Immature natural killer cell (primary cell): Measurements from ENCODE around the gene GNG3. TPM values are rescaled to one million over a fixed set of nuclear protein-coding genes. Genes with fewer than 3 reads are reported as not detected.

Experiments used
- polyA plus RNA-seq, 3 donors: library from polyadenylated mRNA; unstranded; fragments of 300-500 nt; fragmentation: Illumina TruSeq; gene quantifications; one replicate each; pipeline ENCODE4 v1.2.3, GENCODE V29; 2021

GNG3 gene
- polyA plus RNA-seq, 3 donors from 2014 or later: not detected

Other genes starting within 250 kb of the GNG3 start
- 100 to 1,000 TPM in 1 of 3 donors, 10 to 100 TPM in 2; 45.0 to 217 (median 57.2) TPM for gene AHNAK, start 160.9 kb upstream of the GNG3 start, polyA plus RNA-seq
- gene EEF1G, start 133.8 kb upstream of the GNG3 start, polyA plus RNA-seq: 100 to 1,000 TPM; 628 to 849 (median 821) TPM
- gene TUT1, start 116.2 kb upstream of the GNG3 start, polyA plus RNA-seq: 10 to 100 TPM in 2 of 3 donors, 1 to 10 TPM in 1; 7.3 to 16.2 (median 12.5) TPM
- gene MTA2, start 105.8 kb upstream of the GNG3 start, polyA plus RNA-seq: 10 to 100 TPM in 2 of 3 donors, 1 to 10 TPM in 1; 9.7 to 48.4 (median 22.4) TPM
- gene EML3, start 94.9 kb upstream of the GNG3 start, polyA plus RNA-seq: 10 to 100 TPM; 15.9 to 25.8 (median 17.9) TPM
- gene ROM1, start 94.4 kb upstream of the GNG3 start, polyA plus RNA-seq: 1 to 10 TPM in 2 of 3 donors, under 1 TPM in 1; 0.17 to 2.1 (median 1.6) TPM
- 10 to 100 TPM; 35.5 to 54.1 (median 49.7) TPM for gene B3GAT3, start 85.7 kb upstream of the GNG3 start, polyA plus RNA-seq
- gene GANAB, start 61.1 kb upstream of the GNG3 start, polyA plus RNA-seq: 100 to 1,000 TPM; 135 to 246 (median 167) TPM
- 10 to 100 TPM; 19.1 to 43.9 (median 22.4) TPM for gene INTS5, start 54.4 kb upstream of the GNG3 start, polyA plus RNA-seq
- 100 to 1,000 TPM; 125 to 152 (median 136) TPM for gene C11orf98, start 42.5 kb upstream of the GNG3 start, polyA plus RNA-seq
- gene CSKMT, start 42.4 kb upstream of the GNG3 start, polyA plus RNA-seq: 1 to 10 TPM in 2 of 3 donors, not detected in 1; 2.1 to 4.4 TPM
- gene UQCC3, start 36.0 kb upstream of the GNG3 start, polyA plus RNA-seq: 10 to 100 TPM; 13.9 to 18.0 (median 14.0) TPM
- 10 to 100 TPM in 1 of 3 donors, 1 to 10 TPM in 2; 6.3 to 11.4 (median 6.5) TPM for gene LBHD1, start 35.4 kb upstream of the GNG3 start, polyA plus RNA-seq
- gene UBXN1, start 28.6 kb upstream of the GNG3 start, polyA plus RNA-seq: 100 to 1,000 TPM in 2 of 3 donors, 10 to 100 TPM in 1; 93.1 to 152 (median 152) TPM
- gene LRRN4CL, start 18.1 kb upstream of the GNG3 start, polyA plus RNA-seq: not detected
- 10 to 100 TPM; 52.5 to 54.1 (median 53.6) TPM for gene BSCL2, start 252 bp upstream of the GNG3 start, polyA plus RNA-seq
- gene HNRNPUL2, start 19.8 kb downstream of the GNG3 start, polyA plus RNA-seq: 1 to 10 TPM in 2 of 3 donors, under 1 TPM in 1; 0.97 to 4.8 (median 1.1) TPM
- 10 to 100 TPM; 11.2 to 19.0 (median 14.5) TPM for gene TTC9C, start 20.8 kb downstream of the GNG3 start, polyA plus RNA-seq
- 10 to 100 TPM in 1 of 3 donors, 1 to 10 TPM in 2; 4.1 to 14.2 (median 5.5) TPM for gene ZBTB3, start 46.5 kb downstream of the GNG3 start, polyA plus RNA-seq
- 100 to 1,000 TPM; 397 to 564 (median 472) TPM for gene POLR2G, start 53.9 kb downstream of the GNG3 start, polyA plus RNA-seq
- gene TAF6L, start 63.7 kb downstream of the GNG3 start, polyA plus RNA-seq: 1 to 10 TPM; 3.8 to 9.6 (median 7.3) TPM
- gene TMEM179B, start 79.7 kb downstream of the GNG3 start, polyA plus RNA-seq: 100 to 1,000 TPM; 162 to 290 (median 174) TPM
- 10 to 100 TPM; 47.9 to 69.7 (median 63.2) TPM for gene TMEM223, start 84.3 kb downstream of the GNG3 start, polyA plus RNA-seq
- 10 to 100 TPM; 42.9 to 73.3 (median 66.0) TPM for gene NXF1, start 97.8 kb downstream of the GNG3 start, polyA plus RNA-seq
- 10 to 100 TPM; 46.9 to 47.7 (median 47.6) TPM for gene STX5, start 124.4 kb downstream of the GNG3 start, polyA plus RNA-seq
- gene TEX54, start 125.2 kb downstream of the GNG3 start, polyA plus RNA-seq: 1 to 10 TPM in 2 of 3 donors, not detected in 1; 2.0 to 3.1 TPM
- gene WDR74, start 131.9 kb downstream of the GNG3 start, polyA plus RNA-seq: 10 to 100 TPM; 28.8 to 39.0 (median 31.9) TPM
- 100 to 1,000 TPM; 134 to 162 (median 156) TPM for gene SLC3A2, start 173.2 kb downstream of the GNG3 start, polyA plus RNA-seq
- gene CHRM1, start 213.7 kb downstream of the GNG3 start, polyA plus RNA-seq: not detected